Measurements from ENCODE around the gene FAM120B.

The FAM120B gene

GRCh38 chr6:170376386-170377043 lies 70.0 kb downstream of the FAM120B start:
- Histone ChIP-seq H3K4me3 (replicated peaks; ENCODE audit: insufficient read depth, low read length) (no peak overlapping the region), H3K27ac (replicated peaks) (peak overlapping the region; percentile 83), H3K27me3 (ENCODE audit: insufficient read depth, poor library complexity, severe bottlenecking) (no peaks in the 10 kb centered on the region)
- DNase-seq (ENCODE audit: low read depth in 1 of 2, low spot score in 1 of 2), result no peak
- no peak for TF ChIP-seq GABPA (IDR thresholded peaks at IDR 0.05; ENCODE audit: low read depth)

DNA sequence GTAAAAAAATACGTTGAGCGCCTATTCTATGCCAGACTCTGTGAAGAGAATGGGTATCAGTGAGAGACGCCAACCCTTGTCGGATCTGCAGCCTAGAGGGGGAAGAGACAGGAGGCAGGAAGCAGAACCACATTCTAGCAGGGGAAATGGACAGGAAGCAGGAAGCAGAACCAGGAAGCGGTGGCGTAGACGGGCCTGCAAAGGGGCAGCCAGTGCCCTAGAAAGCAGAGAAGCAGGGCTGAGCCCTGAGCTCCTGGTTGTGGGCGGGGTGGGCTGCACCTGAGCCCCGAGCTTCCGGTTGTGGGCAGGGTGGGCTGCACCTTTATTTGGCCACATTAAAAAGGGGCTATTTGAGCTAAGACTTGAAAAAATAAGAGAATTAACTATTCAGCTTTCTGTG lies 71.9 kb downstream of the FAM120B start:
- TF ChIP-seq GABPA (IDR thresholded peaks at IDR 0.05; ENCODE audit: low read depth) (no peak), POLR2AphosphoS5 (IDR thresholded peaks at IDR 0.05; ENCODE audit: low read depth) (no peak), REST (IDR thresholded peaks at IDR 0.05; ENCODE audit: insufficient replicate concordance, low read depth) (no peak), SPI1 (IDR thresholded peaks at IDR 0.05; ENCODE audit: borderline replicate concordance, low read depth) (no peak), CTCF (IDR thresholded peaks at IDR 0.05; ENCODE audit: insufficient read depth, low read length) (no peak)
- no peaks in the 10 kb centered on the region for H3K27me3 ChIP-seq (ENCODE audit: insufficient read depth, poor library complexity, severe bottlenecking)
- no peak overlapping the region for H3K4me3 ChIP-seq (replicated peaks; ENCODE audit: insufficient read depth, low read length)
- H3K27ac ChIP-seq (replicated peaks), result no peak overlapping the region
- peak in 1 of 2 experiments; percentile 5 for DNase-seq (ENCODE audit: low read depth in 1 of 2, low spot score in 1 of 2)

DNA sequence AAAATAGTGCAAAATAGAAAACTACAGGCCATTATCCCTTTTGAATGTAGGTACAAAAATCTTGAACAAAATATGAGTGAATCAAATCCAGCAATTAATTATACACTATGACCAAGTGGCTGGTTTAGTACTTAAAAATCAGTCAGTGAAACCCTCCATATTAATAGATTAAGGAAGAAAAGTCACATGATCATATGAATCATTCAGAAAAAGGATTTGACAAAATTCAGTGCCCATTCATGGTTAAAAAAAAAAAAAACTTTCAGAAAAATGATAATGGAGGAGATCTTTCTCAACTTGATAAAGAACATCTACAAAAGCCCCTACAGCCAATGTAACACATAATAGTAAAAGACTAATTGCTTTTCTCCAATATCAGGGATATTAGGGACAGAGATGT lies 75.0 kb downstream of the FAM120B start:
- Histone ChIP-seq H3K27me3 (ENCODE audit: insufficient read depth, poor library complexity, severe bottlenecking) (no peaks in the 10 kb centered on the region), H3K4me3 (replicated peaks; ENCODE audit: insufficient read depth, low read length) (no peak overlapping the region), H3K27ac (replicated peaks) (no peak overlapping the region)
- DNase-seq (ENCODE audit: low read depth in 1 of 2, low spot score in 1 of 2), result no peak
- TF ChIP-seq GABPA (IDR thresholded peaks at IDR 0.05; ENCODE audit: low read depth) (no peak), POLR2AphosphoS5 (IDR thresholded peaks at IDR 0.05; ENCODE audit: low read depth) (no peak), SPI1 (IDR thresholded peaks at IDR 0.05; ENCODE audit: borderline replicate concordance, low read depth) (no peak), CTCF (IDR thresholded peaks at IDR 0.05; ENCODE audit: insufficient read depth, low read length) (no peak), REST (IDR thresholded peaks at IDR 0.05; ENCODE audit: insufficient replicate concordance, low read depth) (no peak)

GRCh38 chr6:170383466-170384035 lies 77.0 kb downstream of the FAM120B start:
- Histone ChIP-seq H3K27me3 (ENCODE audit: insufficient read depth, poor library complexity, severe bottlenecking) (no peaks in the 10 kb centered on the region), H3K4me3 (replicated peaks; ENCODE audit: insufficient read depth, low read length) (no peak overlapping the region), H3K27ac (replicated peaks) (no peak overlapping the region)
- TF ChIP-seq POLR2AphosphoS5 (IDR thresholded peaks at IDR 0.05; ENCODE audit: low read depth) (no peak), CTCF (IDR thresholded peaks at IDR 0.05; ENCODE audit: insufficient read depth, low read length) (no peak), GABPA (IDR thresholded peaks at IDR 0.05; ENCODE audit: low read depth) (no peak), REST (IDR thresholded peaks at IDR 0.05; ENCODE audit: insufficient replicate concordance, low read depth) (no peak), SPI1 (IDR thresholded peaks at IDR 0.05; ENCODE audit: borderline replicate concordance, low read depth) (no peak)
- no peak for DNase-seq (ENCODE audit: low read depth in 1 of 2, low spot score in 1 of 2)

Measured in HL-60 (cell line).